Stimulated activated CD4-positive, alpha-beta T cell treated with anti-CD3 and anti-CD28 coated beads, Interleukin-12 subunit alpha, Interleukin-12 subunit beta, amount 100 ng/mL, for 4 hours (primary cell): ENCODE measurements around the gene TPBGL.

Experiments
- DNase-seq: peaks from one replicate; pipeline ENCODE4 v3.0.0-alpha.2; 2020

The TPBGL gene

GRCh38 chr11:75212411-75212810 lies 28.2 kb upstream of the TPBGL start:
- DNase-seq: no peak

- peak; percentile 69 for DNase-seq
These were observed 26.2 kb upstream of the TPBGL start for GRCh38 chr11:75214411-75214821.

GRCh38 chr11:75214843-75215242 lies 25.7 kb upstream of the TPBGL start:
- no peak for DNase-seq

- DNase-seq: no peak
These were observed 20.7 kb upstream of the TPBGL start for GRCh38 chr11:75219869-75220268.

GRCh38 chr11:75223954-75224643 lies 16.5 kb upstream of the TPBGL start:
- DNase-seq: no peak

- no peak for DNase-seq
These were observed 14.8 kb upstream of the TPBGL start for GRCh38 chr11:75225794-75226193.

- no peak for DNase-seq
These were observed 11.1 kb upstream of the TPBGL start for GRCh38 chr11:75229466-75229865.

GRCh38 chr11:75230621-75231020 lies 10.0 kb upstream of the TPBGL start:
- no peak for DNase-seq

GRCh38 chr11:75233754-75234172 lies 6.8 kb upstream of the TPBGL start:
- DNase-seq: no peak

- DNase-seq: no peak
These were observed 4.5 kb upstream of the TPBGL start for GRCh38 chr11:75236062-75236461.

- DNase-seq: no peak
These were observed 3.5 kb upstream of the TPBGL start for GRCh38 chr11:75237050-75237449.

- DNase-seq: no peak
These were observed 1.8 kb upstream of the TPBGL start for GRCh38 chr11:75238595-75239440.

- no peak for DNase-seq
These were observed 863 bp upstream of the TPBGL start for GRCh38 chr11:75239531-75240290.

GRCh38 chr11:75241036-75241905 lies 697 bp downstream of the TPBGL start:
- peak; percentile 85 for DNase-seq

- no peak for DNase-seq
These were observed 1.5 kb downstream of the TPBGL start for GRCh38 chr11:75241906-75242644.

- DNase-seq: no peak
These were observed 2.4 kb downstream of the TPBGL start for GRCh38 chr11:75242722-75243600.

GRCh38 chr11:75244052-75244814 lies 3.7 kb downstream of the TPBGL start:
- DNase-seq: no peak

- DNase-seq: no peak
These were observed 4.9 kb downstream of the TPBGL start for GRCh38 chr11:75245356-75246005.

GRCh38 chr11:75246006-75246670 lies 5.6 kb downstream of the TPBGL start:
- no peak for DNase-seq
